NCI-H2227 treated with DMSO at 0.1 percent for 48 hours (cell line): ENCODE data around the gene OPRD1.
"Not testable (repeated sequence)": the region's sequence is repeated elsewhere in the genome, so short reads cannot be mapped to it uniquely, and the experiment has no call there.

Source experiments
- DNase-seq: peaks from one replicate; lab custom pipeline; 2025; lab: John Stamatoyannopoulos, UW

Gene OPRD1

GRCh38 chr1:28811766-28812668 lies at the start of gene OPRD1:
Gene OPRD1, plus strand, starts transcription at chr1:28812170. Its CDS starts 214 bp downstream, at chr1:28812384.
- DNase-seq: no peak

GRCh38 chr1:28766532-28767183 lies 45.3 kb upstream of the OPRD1 start:
- no peak for DNase-seq

GRCh38 chr1:28770601-28771165 lies 41.3 kb upstream of the OPRD1 start:
- no peak for DNase-seq

- DNase-seq: not testable (repeated sequence)
Observed at GRCh38 chr1:28771921-28772320, 40.0 kb upstream of the OPRD1 start.

- DNase-seq: no peak
Observed at GRCh38 chr1:28773105-28773504, 38.9 kb upstream of the OPRD1 start.

GRCh38 chr1:28775121-28775942 lies 36.6 kb upstream of the OPRD1 start:
- DNase-seq: peak; percentile 80

- no peak for DNase-seq
Observed at GRCh38 chr1:28776341-28776740, 35.6 kb upstream of the OPRD1 start.

GRCh38 chr1:28778021-28778420 lies 33.9 kb upstream of the OPRD1 start:
- no peak for DNase-seq

- no peak for DNase-seq
Observed at GRCh38 chr1:28779751-28780408, 32.1 kb upstream of the OPRD1 start.

GRCh38 chr1:28781305-28781704 lies 30.7 kb upstream of the OPRD1 start:
- no peak for DNase-seq

- DNase-seq: no peak
Observed at GRCh38 chr1:28782011-28782410, 30.0 kb upstream of the OPRD1 start.

- no peak for DNase-seq
Observed at GRCh38 chr1:28783363-28783762, 28.6 kb upstream of the OPRD1 start.

- no peak for DNase-seq
Observed at GRCh38 chr1:28789412-28789811, 22.6 kb upstream of the OPRD1 start.

- no peak for DNase-seq
Observed at GRCh38 chr1:28789816-28790215, 22.2 kb upstream of the OPRD1 start.

- no peak for DNase-seq
Observed at GRCh38 chr1:28790377-28791035, 21.5 kb upstream of the OPRD1 start.

GRCh38 chr1:28791929-28792328 lies 20.0 kb upstream of the OPRD1 start:
- DNase-seq: not testable (repeated sequence)

- DNase-seq: no peak
Observed at GRCh38 chr1:28792644-28793121, 19.3 kb upstream of the OPRD1 start.

- not testable (repeated sequence) for DNase-seq
Observed at GRCh38 chr1:28794582-28794981, 17.4 kb upstream of the OPRD1 start.

GRCh38 chr1:28796352-28797211 lies 15.4 kb upstream of the OPRD1 start:
- no peak for DNase-seq

GRCh38 chr1:28800324-28800723 lies 11.6 kb upstream of the OPRD1 start:
- no peak for DNase-seq
